Muscle of back (tissue), 11 donors: ENCODE data around the gene SLC26A11. TPM values are rescaled to one million over a fixed set of nuclear protein-coding genes. Genes with fewer than 3 reads are reported as not detected.

ENCODE experiments used
- DNase-seq, 3 donors: peaks; one replicate each; pipeline versions ENCODE4 v3.0.0 to v3.0.0-alpha.2; 2013
- polyA plus RNA-seq, 10 donors: library from polyadenylated mRNA; unstranded; fragments of 120-200 nt; gene quantifications; one replicate each; pipeline ENCODE4 v1.2.1, GENCODE V29; 2013; ENCODE audit not compliant: insufficient read length in 10 of 10

The SLC26A11 gene
- polyA plus RNA-seq, 10 donors = 7.3 to 12.6 (median 9.2) TPM

GRCh38 chr17:80217703-80218362, 2.4 kb upstream of the SLC26A11 start:
- DNase-seq = no peak

- no peak for DNase-seq
Observed at GRCh38 chr17:80218391-80218790, 1.8 kb upstream of the SLC26A11 start.

- peak; percentile 57 to 73 (median 71) for DNase-seq
Observed at GRCh38 chr17:80219013-80219762, 1.0 kb upstream of the SLC26A11 start.

- no peak for DNase-seq
Observed at GRCh38 chr17:80219763-80220053, 519 bp upstream of the SLC26A11 start.

GRCh38 chr17:80220736-80221215, 549 bp downstream of the SLC26A11 start:
- peak in 2 of 3 donors; percentile 21 to 52 for DNase-seq

- DNase-seq = no peak
Observed at GRCh38 chr17:80221351-80222105, 1.3 kb downstream of the SLC26A11 start.

- DNase-seq = no peak
Observed at GRCh38 chr17:80222376-80223141, 2.3 kb downstream of the SLC26A11 start.

GRCh38 chr17:80223142-80223815, 3.1 kb downstream of the SLC26A11 start:
- no peak for DNase-seq

- DNase-seq = no peak
Observed at GRCh38 chr17:80223838-80224497, 3.7 kb downstream of the SLC26A11 start.

GRCh38 chr17:80224683-80225082, 4.5 kb downstream of the SLC26A11 start:
- no peak for DNase-seq

- no peak for DNase-seq
Observed at GRCh38 chr17:80225230-80225629, 5.0 kb downstream of the SLC26A11 start.

GRCh38 chr17:80227156-80227555, 6.9 kb downstream of the SLC26A11 start:
- no peak for DNase-seq

- DNase-seq = no peak
Observed at GRCh38 chr17:80227666-80228065, 7.4 kb downstream of the SLC26A11 start.

GRCh38 chr17:80228477-80228876, 8.2 kb downstream of the SLC26A11 start:
- no peak for DNase-seq

GRCh38 chr17:80229011-80229410, 8.8 kb downstream of the SLC26A11 start:
- no peak for DNase-seq

- no peak for DNase-seq
Observed at GRCh38 chr17:80232438-80232837, 12.2 kb downstream of the SLC26A11 start.

- no peak for DNase-seq
Observed at GRCh38 chr17:80233202-80233601, 13.0 kb downstream of the SLC26A11 start.

- no peak for DNase-seq
Observed at GRCh38 chr17:80236911-80237310, 16.7 kb downstream of the SLC26A11 start.

GRCh38 chr17:80237386-80237785, 17.2 kb downstream of the SLC26A11 start:
- DNase-seq = no peak

GRCh38 chr17:80242505-80242904, 22.3 kb downstream of the SLC26A11 start:
- no peak for DNase-seq
